H9 (cell line): ENCODE measurements around the gene LRRFIP2. TPM values are rescaled to one million over a fixed set of nuclear protein-coding genes. Genes with fewer than 3 reads are reported as not detected.

Experiments
- DNase-seq: peaks from one replicate; pipeline ENCODE4 v3.0.0-alpha.2; 2017
- H2AFZ ChIP-seq: one replicate; pipeline ENCODE4 v1.6.1; 2013; ENCODE audit warnings: mild to moderate bottlenecking, low read length, control low read depth, moderate library complexity
- H2AK5ac ChIP-seq: 2 replicates; pipeline ENCODE4 v1.6.1; 2013; ENCODE audit warnings: low read length, control low read depth, mixed read lengths; ENCODE audit not compliant: insufficient read length
- H2BK120ac ChIP-seq: one replicate; pipeline ENCODE4 v1.6.1; 2013; ENCODE audit warnings: low read depth, mild to moderate bottlenecking, low read length, control low read depth, inconsistent platforms; ENCODE audit not compliant: poor library complexity, severe bottlenecking
- H2BK12ac ChIP-seq: 2 replicates; pipeline ENCODE4 v1.6.1; 2013; ENCODE audit warnings: low read length, control low read depth, mixed read lengths, low read depth; ENCODE audit not compliant: insufficient read length
- H2BK15ac ChIP-seq: 2 replicates; pipeline ENCODE4 v1.6.1; 2013; ENCODE audit warnings: low read depth, low read length, control low read depth
- H2BK20ac ChIP-seq: one replicate; pipeline ENCODE4 v1.6.1; 2013; ENCODE audit warnings: low read depth, mild to moderate bottlenecking, low read length, control low read depth, inconsistent platforms; ENCODE audit not compliant: poor library complexity, severe bottlenecking
- H2BK5ac ChIP-seq: 2 replicates; pipeline ENCODE4 v1.6.1; 2013; ENCODE audit warnings: low read length, control low read depth, mixed read lengths; ENCODE audit not compliant: insufficient read length
- H3K14ac ChIP-seq: 2 replicates; pipeline ENCODE4 v1.6.1; 2013; ENCODE audit warnings: low read length, control low read depth; ENCODE audit not compliant: insufficient read depth
- H3K18ac ChIP-seq: 2 replicates; pipeline ENCODE4 v1.6.1; 2013; ENCODE audit warnings: low read depth, mild to moderate bottlenecking, mixed read lengths, low read length, control low read depth; ENCODE audit not compliant: insufficient read length
- H3K23ac ChIP-seq: 2 replicates; pipeline ENCODE4 v1.6.1; 2013; ENCODE audit warnings: low read length, control low read depth, mixed read lengths, low read depth; ENCODE audit not compliant: insufficient read length
- H3K23me2 ChIP-seq: 2 replicates; pipeline ENCODE4 v1.6.1; 2013; ENCODE audit warnings: low read depth, mild to moderate bottlenecking, mixed read lengths, low read length, control low read depth; ENCODE audit not compliant: insufficient read length, poor library complexity, severe bottlenecking
- H3K27ac ChIP-seq: 2 replicates; pipeline ENCODE4 v1.5.1; 2013; ENCODE audit warnings: low read length, control low read depth, mixed read lengths, low read depth; ENCODE audit not compliant: insufficient read length
- H3K27me3 ChIP-seq: 2 replicates; pipeline ENCODE4 v1.6.1; 2013; ENCODE audit warnings: low read length, control low read depth, inconsistent platforms; ENCODE audit not compliant: insufficient read depth
- H3K4ac ChIP-seq: 2 replicates; pipeline ENCODE4 v1.6.1; 2013; ENCODE audit warnings: low read depth, mild to moderate bottlenecking, control low read depth, inconsistent platforms, low read length, moderate library complexity
- H3K4me1 ChIP-seq: 2 replicates; pipeline ENCODE4 v1.6.1; 2013; ENCODE audit warnings: low read length, control low read depth, inconsistent platforms; ENCODE audit not compliant: insufficient read depth
- H3K4me2 ChIP-seq: 2 replicates; pipeline ENCODE4 v1.6.1; 2013; ENCODE audit warnings: low read length, control low read depth, mixed read lengths; ENCODE audit not compliant: insufficient read length, insufficient read depth
- H3K56ac ChIP-seq: 2 replicates; pipeline ENCODE4 v1.6.1; 2013; ENCODE audit warnings: low read depth, mild to moderate bottlenecking, mixed read lengths, low read length, control low read depth; ENCODE audit not compliant: insufficient read length
- H3K79me1 ChIP-seq: 2 replicates; pipeline ENCODE4 v1.6.1; 2013; ENCODE audit warnings: low read depth, mild to moderate bottlenecking, moderate library complexity, low read length, control low read depth, inconsistent platforms; ENCODE audit not compliant: insufficient read depth, poor library complexity, severe bottlenecking
- H3K79me2 ChIP-seq: 2 replicates; pipeline ENCODE4 v1.6.1; 2013; ENCODE audit warnings: low read length, control low read depth, inconsistent platforms; ENCODE audit not compliant: insufficient read depth
- H3K9ac ChIP-seq: 2 replicates; pipeline ENCODE4 v1.6.1; 2013; ENCODE audit warnings: low read length, control low read depth, mixed read lengths; ENCODE audit not compliant: insufficient read length; ENCODE audit errors: extremely low read depth
- H3K9me3 ChIP-seq: one replicate; pipeline ENCODE4 v1.6.1; 2013; ENCODE audit warnings: low read depth, low read length, inconsistent platforms; ENCODE audit not compliant: control insufficient read depth
- H3T11ph ChIP-seq: one replicate; pipeline ENCODE4 v1.6.1; 2013; ENCODE audit warnings: mild to moderate bottlenecking, low read length, control low read depth, inconsistent platforms
- H4K20me1 ChIP-seq: one replicate; pipeline ENCODE4 v1.6.1; 2013; ENCODE audit not compliant: control insufficient read depth, insufficient read length, insufficient read depth
- H4K5ac ChIP-seq: 2 replicates; pipeline ENCODE4 v1.6.1; 2013; ENCODE audit warnings: low read depth, mild to moderate bottlenecking, mixed read lengths, low read length, control low read depth; ENCODE audit not compliant: insufficient read length
- H4K8ac ChIP-seq: replicated peaks from 2 replicates; pipeline ENCODE4 v1.6.1; 2013; ENCODE audit warnings: low read length, control low read depth, mixed read lengths, low read depth; ENCODE audit not compliant: insufficient read length
- H4K91ac ChIP-seq: 2 replicates; pipeline ENCODE4 v1.6.1; 2013; ENCODE audit warnings: low read depth, mild to moderate bottlenecking, moderate library complexity, mixed read lengths, low read length, control low read depth; ENCODE audit not compliant: insufficient read length
- H3K27ac Mint-ChIP-seq, 3 experiments: 2 replicates in 2 of 3; 3 replicates in 1 of 3; pipeline ENCODE4 v1.8.0; 2020 to 2021; ENCODE audit warnings: mixed read lengths in 3 of 3, mild to moderate bottlenecking in 1 of 3, moderate library complexity in 1 of 3
- H3K27me3 Mint-ChIP-seq: 2 replicates; pipeline ENCODE4 v1.8.0; 2021; ENCODE audit warnings: low read depth, mild to moderate bottlenecking, moderate library complexity, mixed read lengths
- H3K36me3 Mint-ChIP-seq, 3 experiments: 2 replicates in 2 of 3; 3 replicates in 1 of 3; pipeline ENCODE4 v1.8.0; 2020 to 2021; ENCODE audit warnings: low read depth in 3 of 3, mixed read lengths in 3 of 3; ENCODE audit not compliant: insufficient read depth in 1 of 3
- H3K4me1 Mint-ChIP-seq, 2 experiments: 2 replicates each; pipeline ENCODE4 v1.8.0; 2020; ENCODE audit warnings: mixed read lengths in 2 of 2
- H3K4me3 Mint-ChIP-seq, 2 experiments: 2 replicates in 1 of 2; 3 replicates in 1 of 2; pipeline ENCODE4 v1.8.0; 2020 to 2021; ENCODE audit warnings: mild to moderate bottlenecking in 2 of 2, mixed read lengths in 2 of 2, moderate library complexity in 1 of 2
- H3K9me3 Mint-ChIP-seq, 2 experiments: 2 replicates in 1 of 2; 3 replicates in 1 of 2; pipeline ENCODE4 v1.8.0; 2020; ENCODE audit warnings: mild to moderate bottlenecking in 2 of 2, mixed read lengths in 2 of 2, moderate library complexity in 1 of 2
- CTCF ChIP-seq: fragments of 200-600 bp; sonication (generic); conservative IDR thresholded peaks from 3 replicates; pipeline ENCODE4 v1.8.0; 2021; ENCODE audit warnings: antibody characterized with exemption, mild to moderate bottlenecking
- WGBS: extraction: QIAGEN DNeasy Blood & Tissue Kit; methylation state at CpG from one replicate; pipeline ENCODE4 v1.1.7; 2013; ENCODE audit warnings: missing lambda C conversion rate, low lambda C conversion rate, mixed read lengths; ENCODE audit not compliant: insufficient read length; ENCODE audit errors: extremely low coverage; 5-methylcytosine and 5-hydroxymethylcytosine counted together
- total RNA-seq: library from RNA; stranded (reverse); gene quantifications from 2 replicates; pipeline ENCODE4 v1.2.1, GENCODE V29; 2021

The LRRFIP2 gene
- total RNA-seq, 1 experiment from 2014 or later: 30.7 TPM

GRCh38 chr3:37112987-37113386 is 61.4 kb downstream of the LRRFIP2 start:
- H3K27me3 ChIP-seq: no peaks in the 10 kb centered on the region
- no peak overlapping the region for H3K23ac ChIP-seq
- no peak overlapping the region for H4K91ac ChIP-seq
- no peak overlapping the region for H3K4ac ChIP-seq
- H3K56ac ChIP-seq: no peak overlapping the region
- H3K79me2 ChIP-seq: no peaks in the 10 kb centered on the region
- no peak overlapping the region for H2AK5ac ChIP-seq
- no peaks in the 10 kb centered on the region; the same call in 1 of the 2 replicates for H3K4me1 ChIP-seq
- no CpG with 5 or more reads among the region's 1 CpG for WGBS
- no peaks in the 10 kb centered on the region for H3K4me1 Mint-ChIP-seq
- no peak overlapping the region for H4K5ac ChIP-seq
- H2BK15ac ChIP-seq: no peak overlapping the region
- H3K27ac Mint-ChIP-seq: no peak overlapping the region
- no peaks in the 10 kb centered on the region for H3K27me3 Mint-ChIP-seq
- no peak overlapping the region for H3T11ph ChIP-seq
- no peaks in the 10 kb centered on the region for H3K9me3 Mint-ChIP-seq
- TF ChIP-seq CTCF: no peak
- no peak overlapping the region for H3K4me3 Mint-ChIP-seq
- no peak overlapping the region for H2BK12ac ChIP-seq
- DNase-seq: no peak
- H3K9me3 ChIP-seq: no peaks in the 10 kb centered on the region
- H2BK120ac ChIP-seq: no peak overlapping the region
- no peak overlapping the region for H3K4me2 ChIP-seq
- H2AFZ ChIP-seq: no peak overlapping the region
- no peak overlapping the region for H2BK5ac ChIP-seq
- no peak overlapping the region for H3K14ac ChIP-seq
- no peaks in the 10 kb centered on the region for H3K23me2 ChIP-seq
- no peaks in the 10 kb centered on the region for H3K79me1 ChIP-seq
- H3K18ac ChIP-seq: no peak overlapping the region
- H3K27ac ChIP-seq: no peak overlapping the region
- H3K36me3 Mint-ChIP-seq: no peaks in the 10 kb centered on the region
- H2BK20ac ChIP-seq: no peak overlapping the region
- H3K9ac ChIP-seq: no peak overlapping the region
- no peaks in the 10 kb centered on the region for H4K20me1 ChIP-seq
- H4K8ac ChIP-seq: no peak overlapping the region
